WTC11 (cell line): ENCODE data around the gene CHPF. TPM values are rescaled to one million over a fixed set of nuclear protein-coding genes. Genes with fewer than 3 reads are reported as not detected.

Experiments used
- ATAC-seq: fragments of 200-7000 bp; cut with Tn5 transposase; 2 replicates; pipeline ENCODE4 v1.10.0; 2021; ENCODE audit warnings: mild to moderate bottlenecking, moderate library complexity
- CTCF ChIA-PET: fragments of 300-600 bp; sonication (Branson Sonifier 250); formaldehyde crosslinking; loops from one replicate; lab custom pipeline; 2021; ENCODE audit warnings: antibody characterized with exemption; lab: Charles Lee
- POLR2A ChIA-PET: fragments of 350-600 bp; sonication (Branson Sonifier 250); formaldehyde crosslinking; loops from one replicate; lab custom pipeline; 2021; ENCODE audit warnings: antibody characterized with exemption; lab: Charles Lee
- DNase-seq: peaks from one replicate; pipeline ENCODE4 v3.0.0; 2021; ENCODE audit warnings: low spot score
- H3K27ac Mint-ChIP-seq: 2 replicates; pipeline ENCODE4 v1.8.0; 2021; ENCODE audit warnings: mixed read lengths
- H3K27me3 Mint-ChIP-seq: 2 replicates; pipeline ENCODE4 v1.8.0; 2021; ENCODE audit warnings: low read depth, mild to moderate bottlenecking, moderate library complexity, mixed read lengths
- H3K36me3 Mint-ChIP-seq: 2 replicates; pipeline ENCODE4 v1.8.0; 2021; ENCODE audit warnings: mixed read lengths
- H3K4me1 Mint-ChIP-seq: 2 replicates; pipeline ENCODE4 v1.8.0; 2022; ENCODE audit warnings: mixed read lengths
- H3K4me3 Mint-ChIP-seq: 2 replicates; pipeline ENCODE4 v1.8.0; 2021; ENCODE audit warnings: mild to moderate bottlenecking, moderate library complexity, mixed read lengths
- H3K9me3 Mint-ChIP-seq: 2 replicates; pipeline ENCODE4 v1.8.0; 2021; ENCODE audit warnings: mixed read lengths
- ATF1 ChIP-seq: sonication (generic); formaldehyde crosslinking; IDR thresholded peaks from 2 replicates; pipeline ENCODE4 v1.8.1; 2023; ENCODE audit warnings: mild to moderate bottlenecking, moderate library complexity, missing genetic modification reagents
- CREM ChIP-seq: sonication (generic); formaldehyde crosslinking; IDR thresholded peaks from 2 replicates; pipeline ENCODE4 v1.8.1; 2022; ENCODE audit warnings: mild to moderate bottlenecking, missing genetic modification reagents, moderate library complexity
- ETV6 ChIP-seq: sonication (generic); formaldehyde crosslinking; IDR thresholded peaks from 2 replicates; pipeline ENCODE4 v1.8.1; 2022; ENCODE audit warnings: mild to moderate bottlenecking, missing genetic modification reagents
- FOXP1 ChIP-seq: sonication (generic); formaldehyde crosslinking; IDR thresholded peaks from 2 replicates; pipeline ENCODE4 v1.8.0; 2022; ENCODE audit warnings: missing genetic modification reagents, mild to moderate bottlenecking, moderate library complexity, borderline replicate concordance
- GRHL2 ChIP-seq: fragments of 250-450 bp; sonication (Bioruptor Pico); IDR thresholded peaks from 2 replicates; pipeline ENCODE4 v1.8.0; 2022; ENCODE audit warnings: mild to moderate bottlenecking, moderate library complexity; ENCODE audit not compliant: insufficient replicate concordance, severe bottlenecking
- IRF2 ChIP-seq: sonication (generic); formaldehyde crosslinking; IDR thresholded peaks from 2 replicates; pipeline ENCODE4 v1.8.0; 2022; ENCODE audit warnings: low read depth, missing genetic modification reagents, borderline replicate concordance
- JUN ChIP-seq: sonication (generic); formaldehyde crosslinking; IDR thresholded peaks from 2 replicates; pipeline ENCODE4 v1.8.0; 2023; ENCODE audit warnings: mild to moderate bottlenecking, missing genetic modification reagents
- KAT7 ChIP-seq: sonication (generic); formaldehyde crosslinking; IDR thresholded peaks from 2 replicates; pipeline ENCODE4 v1.8.1; 2023; ENCODE audit warnings: missing genetic modification reagents, mild to moderate bottlenecking, borderline replicate concordance
- NFE2L1 ChIP-seq: sonication (generic); formaldehyde crosslinking; IDR thresholded peaks from 2 replicates; pipeline ENCODE4 v1.8.1; 2023; ENCODE audit warnings: missing genetic modification reagents
- RELA ChIP-seq: sonication (generic); formaldehyde crosslinking; IDR thresholded peaks from 2 replicates; pipeline ENCODE4 v1.8.1; 2022; ENCODE audit warnings: missing genetic modification reagents, mild to moderate bottlenecking, borderline replicate concordance
- SMAD4 ChIP-seq: sonication (generic); formaldehyde crosslinking; IDR thresholded peaks from 2 replicates; pipeline ENCODE4 v1.8.0; 2022; ENCODE audit warnings: mild to moderate bottlenecking, missing genetic modification reagents
- SP1 ChIP-seq: sonication (generic); formaldehyde crosslinking; conservative IDR thresholded peaks from 2 replicates; pipeline ENCODE4 v1.8.1; 2022; ENCODE audit warnings: missing genetic modification reagents
- TEAD1 ChIP-seq: sonication (generic); formaldehyde crosslinking; IDR thresholded peaks from 2 replicates; pipeline ENCODE4 v1.8.0; 2022; ENCODE audit warnings: mild to moderate bottlenecking, missing genetic modification reagents
- ZNF423 ChIP-seq: fragments of 250-450 bp; sonication (Bioruptor Pico); IDR thresholded peaks from 2 replicates; pipeline ENCODE4 v2.1.2; 2022; ENCODE audit warnings: mild to moderate bottlenecking, moderate library complexity
- total RNA-seq: library from RNA; stranded (reverse); gene quantifications from 3 replicates; pipeline ENCODE4 v1.2.3, GENCODE V29; 2021
- TF ChIP-seq, protein P1 (sequence below): fragments of 200-600 bp; IDR thresholded peaks from 2 replicates; pipeline ENCODE4 v1.8.0; 2022; ENCODE audit warnings: antibody characterized with exemption
- TF ChIP-seq, protein P2 (sequence below): sonication (generic); formaldehyde crosslinking; IDR thresholded peaks from 2 replicates; pipeline ENCODE4 v1.8.1; 2023; ENCODE audit warnings: mild to moderate bottlenecking, missing genetic modification reagents
- TF ChIP-seq, protein P3 (sequence below): sonication (generic); formaldehyde crosslinking; IDR thresholded peaks from 2 replicates; pipeline ENCODE4 v1.8.0; 2022; ENCODE audit warnings: mild to moderate bottlenecking, missing genetic modification reagents
- TF ChIP-seq, protein P4 (sequence below): sonication (generic); formaldehyde crosslinking; IDR thresholded peaks from 2 replicates; pipeline ENCODE4 v1.8.0; 2022; ENCODE audit warnings: mild to moderate bottlenecking, missing genetic modification reagents
- TF ChIP-seq, protein P5 (sequence below): fragments of 250-450 bp; sonication (Bioruptor Pico); IDR thresholded peaks from 2 replicates; pipeline ENCODE4 v2.1.2; 2022; ENCODE audit warnings: mild to moderate bottlenecking, moderate library complexity
- TF ChIP-seq, protein P6 (sequence below): sonication (generic); formaldehyde crosslinking; IDR thresholded peaks from 2 replicates; pipeline ENCODE4 v1.8.0; 2022; ENCODE audit warnings: mild to moderate bottlenecking, missing genetic modification reagents

The CHPF gene
- total RNA-seq, 1 experiment from 2014 or later: 97.0 TPM

DNA sequence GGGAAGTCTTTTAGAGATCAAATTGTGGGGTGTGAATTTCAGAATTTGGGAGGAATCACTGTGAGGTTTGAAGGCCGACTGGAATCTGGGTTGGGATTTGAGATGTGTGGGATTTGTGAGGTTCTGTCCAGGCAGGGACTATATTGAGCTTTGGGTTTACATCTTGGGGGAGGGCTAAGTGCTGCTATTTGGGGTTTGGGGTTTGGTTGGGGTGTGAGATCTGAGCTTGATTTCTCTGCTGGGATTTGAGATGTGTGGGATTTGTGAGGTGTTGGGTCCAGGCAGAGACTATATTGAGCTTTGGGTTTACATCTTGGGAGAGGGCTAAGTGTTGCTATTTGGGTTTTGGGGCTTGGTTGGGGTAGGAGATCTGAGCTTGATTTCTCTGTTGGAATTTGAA is 44.1 kb downstream of the CHPF start (continued):
- no peak for TF ChIP-seq GRHL2 (CRISPR knock-in tag)

DNA sequence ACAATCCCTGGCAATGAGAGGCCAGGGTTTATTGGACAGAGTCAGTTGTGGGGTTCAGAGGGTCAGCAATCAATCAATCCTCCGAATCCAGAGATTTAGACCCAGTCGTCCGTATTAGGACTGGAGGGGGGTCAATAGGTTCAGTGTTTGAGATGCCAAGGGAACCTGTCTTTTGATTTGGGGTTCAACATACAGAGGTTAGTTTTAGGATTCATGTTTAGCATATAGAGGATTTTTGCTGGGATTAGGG is 44.6 kb downstream of the CHPF start:
- Mint-ChIP-seq H3K9me3 (no peaks in the 10 kb centered on the region), H3K4me1 (peaks cover 52% of the 10 kb centered on the region), H3K36me3 (peaks cover 5% of the 10 kb centered on the region; the same call in 1 of the 2 replicates), H3K27ac (peak overlapping the region; percentile 41; the same call in 1 of the 2 replicates), H3K27me3 (peaks cover 44% of the 10 kb centered on the region), H3K4me3 (peak overlapping the region; percentile 98)
- CTCF ChIA-PET: interaction anchor here (0.8 to 35.9 kb wide), 18 partner anchors 10 to 204 kb away, joined by 3 to 2316 read pairs (median 8); partner anchors contain the start of genes ASIC4, CHPF, DNPEP and SPEG
- POLR2A ChIA-PET: interaction anchor here (0.6 to 2.9 kb wide), 13 partner anchors 8 to 220 kb away, joined by 3 to 19 read pairs (median 4); partner anchors contain the start of genes DNAJB2, DNPEP, STK11IP and TMEM198
- no peak for DNase-seq
- TF ChIP-seq, protein P1, sequence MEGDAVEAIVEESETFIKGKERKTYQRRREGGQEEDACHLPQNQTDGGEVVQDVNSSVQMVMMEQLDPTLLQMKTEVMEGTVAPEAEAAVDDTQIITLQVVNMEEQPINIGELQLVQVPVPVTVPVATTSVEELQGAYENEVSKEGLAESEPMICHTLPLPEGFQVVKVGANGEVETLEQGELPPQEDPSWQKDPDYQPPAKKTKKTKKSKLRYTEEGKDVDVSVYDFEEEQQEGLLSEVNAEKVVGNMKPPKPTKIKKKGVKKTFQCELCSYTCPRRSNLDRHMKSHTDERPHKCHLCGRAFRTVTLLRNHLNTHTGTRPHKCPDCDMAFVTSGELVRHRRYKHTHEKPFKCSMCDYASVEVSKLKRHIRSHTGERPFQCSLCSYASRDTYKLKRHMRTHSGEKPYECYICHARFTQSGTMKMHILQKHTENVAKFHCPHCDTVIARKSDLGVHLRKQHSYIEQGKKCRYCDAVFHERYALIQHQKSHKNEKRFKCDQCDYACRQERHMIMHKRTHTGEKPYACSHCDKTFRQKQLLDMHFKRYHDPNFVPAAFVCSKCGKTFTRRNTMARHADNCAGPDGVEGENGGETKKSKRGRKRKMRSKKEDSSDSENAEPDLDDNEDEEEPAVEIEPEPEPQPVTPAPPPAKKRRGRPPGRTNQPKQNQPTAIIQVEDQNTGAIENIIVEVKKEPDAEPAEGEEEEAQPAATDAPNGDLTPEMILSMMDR: no peak
- TF ChIP-seq JUN (CRISPR knock-in tag): no peak
- TF ChIP-seq, protein P2, sequence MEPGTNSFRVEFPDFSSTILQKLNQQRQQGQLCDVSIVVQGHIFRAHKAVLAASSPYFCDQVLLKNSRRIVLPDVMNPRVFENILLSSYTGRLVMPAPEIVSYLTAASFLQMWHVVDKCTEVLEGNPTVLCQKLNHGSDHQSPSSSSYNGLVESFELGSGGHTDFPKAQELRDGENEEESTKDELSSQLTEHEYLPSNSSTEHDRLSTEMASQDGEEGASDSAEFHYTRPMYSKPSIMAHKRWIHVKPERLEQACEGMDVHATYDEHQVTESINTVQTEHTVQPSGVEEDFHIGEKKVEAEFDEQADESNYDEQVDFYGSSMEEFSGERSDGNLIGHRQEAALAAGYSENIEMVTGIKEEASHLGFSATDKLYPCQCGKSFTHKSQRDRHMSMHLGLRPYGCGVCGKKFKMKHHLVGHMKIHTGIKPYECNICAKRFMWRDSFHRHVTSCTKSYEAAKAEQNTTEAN (CRISPR knock-in tag): no peak
- no peak for TF ChIP-seq IRF2 (CRISPR knock-in tag)
- TF ChIP-seq, protein P3, sequence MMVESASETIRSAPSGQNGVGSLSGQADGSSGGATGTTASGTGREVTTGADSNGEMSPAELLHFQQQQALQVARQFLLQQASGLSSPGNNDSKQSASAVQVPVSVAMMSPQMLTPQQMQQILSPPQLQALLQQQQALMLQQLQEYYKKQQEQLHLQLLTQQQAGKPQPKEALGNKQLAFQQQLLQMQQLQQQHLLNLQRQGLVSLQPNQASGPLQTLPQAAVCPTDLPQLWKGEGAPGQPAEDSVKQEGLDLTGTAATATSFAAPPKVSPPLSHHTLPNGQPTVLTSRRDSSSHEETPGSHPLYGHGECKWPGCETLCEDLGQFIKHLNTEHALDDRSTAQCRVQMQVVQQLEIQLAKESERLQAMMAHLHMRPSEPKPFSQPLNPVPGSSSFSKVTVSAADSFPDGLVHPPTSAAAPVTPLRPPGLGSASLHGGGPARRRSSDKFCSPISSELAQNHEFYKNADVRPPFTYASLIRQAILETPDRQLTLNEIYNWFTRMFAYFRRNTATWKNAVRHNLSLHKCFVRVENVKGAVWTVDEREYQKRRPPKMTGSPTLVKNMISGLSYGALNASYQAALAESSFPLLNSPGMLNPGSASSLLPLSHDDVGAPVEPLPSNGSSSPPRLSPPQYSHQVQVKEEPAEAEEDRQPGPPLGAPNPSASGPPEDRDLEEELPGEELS (CRISPR knock-in tag): no peak
- TF ChIP-seq, protein P4, sequence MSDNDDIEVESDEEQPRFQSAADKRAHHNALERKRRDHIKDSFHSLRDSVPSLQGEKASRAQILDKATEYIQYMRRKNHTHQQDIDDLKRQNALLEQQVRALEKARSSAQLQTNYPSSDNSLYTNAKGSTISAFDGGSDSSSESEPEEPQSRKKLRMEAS (CRISPR knock-in tag): 0 out of 2 replicates have a peak, but pooled peaks have one; percentile 4
- TF ChIP-seq, protein P5, sequence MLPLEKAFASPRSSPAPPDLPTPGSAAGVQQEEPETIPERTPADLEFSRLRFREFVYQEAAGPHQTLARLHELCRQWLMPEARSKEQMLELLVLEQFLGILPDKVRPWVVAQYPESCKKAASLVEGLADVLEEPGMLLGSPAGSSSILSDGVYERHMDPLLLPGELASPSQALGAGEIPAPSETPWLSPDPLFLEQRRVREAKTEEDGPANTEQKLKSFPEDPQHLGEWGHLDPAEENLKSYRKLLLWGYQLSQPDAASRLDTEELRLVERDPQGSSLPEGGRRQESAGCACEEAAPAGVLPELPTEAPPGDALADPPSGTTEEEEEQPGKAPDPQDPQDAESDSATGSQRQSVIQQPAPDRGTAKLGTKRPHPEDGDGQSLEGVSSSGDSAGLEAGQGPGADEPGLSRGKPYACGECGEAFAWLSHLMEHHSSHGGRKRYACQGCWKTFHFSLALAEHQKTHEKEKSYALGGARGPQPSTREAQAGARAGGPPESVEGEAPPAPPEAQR (CRISPR knock-in tag): no peak
- no peak for ATAC-seq

DNA sequence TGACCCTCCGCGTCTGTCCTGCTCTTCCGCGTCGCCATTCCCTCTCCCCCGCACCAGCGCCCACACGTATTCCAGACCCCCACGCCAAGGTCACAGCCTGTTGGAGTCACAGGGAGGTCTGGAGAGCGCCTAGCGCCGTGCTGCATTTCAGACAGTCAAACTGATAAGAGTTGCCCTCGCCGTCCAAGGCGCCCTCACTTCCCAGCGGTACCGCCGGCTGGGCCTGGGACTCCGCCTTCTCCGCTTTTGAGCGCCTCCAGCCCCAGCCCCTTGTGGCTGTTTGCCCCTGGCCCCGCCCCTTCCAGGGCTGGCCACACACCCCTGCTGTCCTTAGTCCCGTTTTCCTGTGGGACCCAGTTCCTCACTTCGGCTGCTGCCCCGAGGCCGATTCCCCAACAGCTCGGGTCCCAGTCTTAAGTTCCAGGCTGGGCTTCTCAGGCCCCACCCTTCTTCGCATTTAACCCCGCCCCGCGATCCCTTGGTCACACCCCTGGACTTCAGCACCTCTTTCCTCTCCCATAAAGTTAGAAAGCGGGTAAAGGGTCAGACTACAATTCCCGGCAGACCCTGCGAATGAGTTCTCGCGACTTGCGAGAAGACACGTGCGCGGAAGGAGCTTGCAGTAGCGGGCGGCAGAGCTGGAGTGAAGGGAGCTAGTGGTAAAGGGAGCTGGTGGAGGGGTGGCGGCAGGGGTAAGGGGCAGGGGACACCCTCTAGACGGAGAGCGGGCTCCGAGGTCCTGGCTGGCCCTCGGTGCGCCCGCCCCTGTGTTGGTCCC is 45.1 kb downstream of the CHPF start, which contains the start of gene GMPPA:
Gene GMPPA, plus strand, starts transcription at position 612 of the 778 bp plus-strand sequence. CDS start 1,085 bp downstream, outside the sequence.
- peak; percentile 98 for DNase-seq
- Mint-ChIP-seq H3K27me3 (peaks cover 45% of the 10 kb centered on the region), H3K36me3 (peaks cover 2% of the 10 kb centered on the region; the same call in 1 of the 2 replicates), H3K4me3 (peak within 1 kb of the TSS; percentile 98), H3K27ac (peak within 1 kb of the TSS; percentile 99), H3K9me3 (no peaks in the 10 kb centered on the region), H3K4me1 (peaks cover 52% of the 10 kb centered on the region)
- peak; percentile 84 for ATAC-seq
- POLR2A ChIA-PET: interaction anchor here (0.6 to 2.9 kb wide), 14 partner anchors 9 to 219 kb away, joined by 3 to 19 read pairs (median 4); partner anchors contain the start of genes DNAJB2, DNPEP, STK11IP and TMEM198
- CTCF ChIA-PET: interaction anchor here (0.8 to 35.9 kb wide), 19 partner anchors 9 to 203 kb away, joined by 3 to 2316 read pairs (median 6); partner anchors contain the start of genes ASIC4, CHPF, DNPEP and SPEG
- TF ChIP-seq ATF1 (no peak), RELA (CRISPR knock-in tag) (no peak), FOXP1 (peak; percentile 23; the same call in 1 of the 2 replicates), ZNF423 (no peak), CREM (CRISPR knock-in tag) (no peak), SMAD4 (CRISPR knock-in tag) (no peak), TEAD1 (CRISPR knock-in tag) (no peak), KAT7 (CRISPR knock-in tag) (no peak), NFE2L1 (CRISPR knock-in tag) (0 out of 2 replicates have a peak, but pooled peaks have one; percentile 52), ETV6 (CRISPR knock-in tag) (peak; percentile 22; the same call in 1 of the 2 replicates), SP1 (CRISPR knock-in tag) (peak; percentile 65; the same call in 1 of the 2 replicates)
- TF ChIP-seq, protein P4 (CRISPR knock-in tag): peak; percentile 54; the same call in 1 of the 2 replicates
- TF ChIP-seq, protein P1: no peak
- TF ChIP-seq, protein P6, sequence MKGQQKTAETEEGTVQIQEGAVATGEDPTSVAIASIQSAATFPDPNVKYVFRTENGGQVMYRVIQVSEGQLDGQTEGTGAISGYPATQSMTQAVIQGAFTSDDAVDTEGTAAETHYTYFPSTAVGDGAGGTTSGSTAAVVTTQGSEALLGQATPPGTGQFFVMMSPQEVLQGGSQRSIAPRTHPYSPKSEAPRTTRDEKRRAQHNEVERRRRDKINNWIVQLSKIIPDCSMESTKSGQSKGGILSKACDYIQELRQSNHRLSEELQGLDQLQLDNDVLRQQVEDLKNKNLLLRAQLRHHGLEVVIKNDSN: peak; percentile 88
